Astrocyte (in vitro differentiated cells and primary cell): ENCODE results near the gene TWSG1.
"Not testable (repeated sequence)": the region's sequence is repeated elsewhere in the genome, so short reads cannot be mapped to it uniquely, and the experiment has no call there.

Experiments used
- EZH2 ChIP-seq: IDR thresholded peaks from 2 replicates; pipeline ENCODE4 v1.6.1; 2012; ENCODE audit warnings: mild to moderate bottlenecking, low read length, inconsistent platforms; ENCODE audit not compliant: insufficient read depth
- TF ChIP-seq, protein P1 (sequence below): IDR thresholded peaks from 2 replicates; pipeline ENCODE4 v1.5.1; 2011; ENCODE audit warnings: low read depth, mild to moderate bottlenecking, inconsistent platforms, low read length, moderate library complexity; ENCODE audit not compliant: insufficient read depth

GRCh38 chr18:9430315-9430714 lies 95.7 kb downstream of the TWSG1 start:
- TF ChIP-seq, protein P1, sequence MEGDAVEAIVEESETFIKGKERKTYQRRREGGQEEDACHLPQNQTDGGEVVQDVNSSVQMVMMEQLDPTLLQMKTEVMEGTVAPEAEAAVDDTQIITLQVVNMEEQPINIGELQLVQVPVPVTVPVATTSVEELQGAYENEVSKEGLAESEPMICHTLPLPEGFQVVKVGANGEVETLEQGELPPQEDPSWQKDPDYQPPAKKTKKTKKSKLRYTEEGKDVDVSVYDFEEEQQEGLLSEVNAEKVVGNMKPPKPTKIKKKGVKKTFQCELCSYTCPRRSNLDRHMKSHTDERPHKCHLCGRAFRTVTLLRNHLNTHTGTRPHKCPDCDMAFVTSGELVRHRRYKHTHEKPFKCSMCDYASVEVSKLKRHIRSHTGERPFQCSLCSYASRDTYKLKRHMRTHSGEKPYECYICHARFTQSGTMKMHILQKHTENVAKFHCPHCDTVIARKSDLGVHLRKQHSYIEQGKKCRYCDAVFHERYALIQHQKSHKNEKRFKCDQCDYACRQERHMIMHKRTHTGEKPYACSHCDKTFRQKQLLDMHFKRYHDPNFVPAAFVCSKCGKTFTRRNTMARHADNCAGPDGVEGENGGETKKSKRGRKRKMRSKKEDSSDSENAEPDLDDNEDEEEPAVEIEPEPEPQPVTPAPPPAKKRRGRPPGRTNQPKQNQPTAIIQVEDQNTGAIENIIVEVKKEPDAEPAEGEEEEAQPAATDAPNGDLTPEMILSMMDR: not testable (repeated sequence)
- TF ChIP-seq EZH2: not testable (repeated sequence)
